Ureter (tissue), 1 donor: Measurements from ENCODE around the gene ZNF268. TPM values are rescaled to one million over a fixed set of nuclear protein-coding genes. Genes with fewer than 3 reads are reported as not detected.

Experiments used
- DNase-seq: peaks from one replicate; pipeline ENCODE4 v3.0.0-alpha.2; 2020; ENCODE audit warnings: low spot score
- total RNA-seq: library from RNA; stranded (reverse); gene quantifications from one replicate; pipeline ENCODE4 v1.2.4, GENCODE V29; 2023
- donor health status: DM: yes; HTN: yes; CAD: no.

Gene ZNF268
- total RNA-seq, result 30.6 TPM

DNA sequence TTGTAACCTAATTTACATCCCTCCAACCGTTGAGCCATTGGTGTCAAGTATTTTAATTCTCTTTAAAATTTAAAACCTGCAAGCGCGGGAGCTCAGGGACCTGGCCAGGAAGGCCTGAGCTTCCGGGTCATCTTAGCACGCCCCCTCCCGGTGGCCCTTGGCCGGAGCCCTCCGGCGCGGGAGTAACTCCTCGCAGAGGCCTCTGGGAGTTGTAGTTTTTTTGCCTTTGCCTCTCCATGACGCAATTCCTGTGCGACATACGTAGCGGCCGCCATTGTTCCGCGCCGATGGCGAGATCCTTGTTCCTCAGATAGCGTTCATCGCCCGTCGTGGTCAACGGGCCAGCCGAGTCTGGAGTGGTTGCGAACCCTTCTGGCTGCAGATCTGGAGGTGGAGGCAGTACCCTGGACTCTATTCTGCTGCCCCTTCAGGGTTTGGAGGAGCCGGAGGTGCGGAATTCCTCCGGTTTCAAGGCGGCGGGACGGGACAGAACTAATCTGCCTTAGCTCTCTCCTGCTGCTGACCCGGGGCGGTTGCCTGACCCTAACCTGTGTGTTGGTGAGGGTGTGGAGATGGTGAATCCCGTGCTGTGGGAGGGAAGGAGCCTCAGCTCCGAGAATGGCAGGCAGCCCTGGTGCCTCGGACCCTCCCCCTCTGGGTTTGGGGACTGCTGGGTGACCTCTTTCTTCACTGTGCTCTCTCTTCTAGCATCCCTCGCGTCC lies at the start of gene ZNF268:
ZNF268 (plus strand) TSS at position 258 of the 722 bp plus-strand sequence. CDS start 503 bp downstream, outside the sequence.
- peak; percentile 94 for DNase-seq

DNA sequence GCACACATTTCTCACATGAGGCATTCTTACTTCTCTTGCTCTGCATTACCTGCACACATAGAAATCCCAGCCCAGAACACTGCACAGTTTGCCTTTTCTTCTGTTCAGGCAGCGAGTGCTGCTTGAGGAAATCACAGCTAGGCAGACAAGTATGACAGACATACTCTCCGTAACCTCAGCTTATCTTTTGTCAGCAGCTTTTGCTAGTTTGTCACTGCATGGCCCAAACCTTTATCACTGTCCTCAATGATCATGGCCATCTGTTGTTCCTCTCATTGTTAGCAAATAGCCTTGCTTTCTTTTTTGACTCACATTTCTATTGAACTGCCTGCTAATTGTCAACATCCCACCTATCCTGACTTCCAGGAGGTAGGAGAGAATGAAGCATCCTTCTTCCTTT lies 45.5 kb upstream of the ZNF268 start:
- no peak for DNase-seq

DNA sequence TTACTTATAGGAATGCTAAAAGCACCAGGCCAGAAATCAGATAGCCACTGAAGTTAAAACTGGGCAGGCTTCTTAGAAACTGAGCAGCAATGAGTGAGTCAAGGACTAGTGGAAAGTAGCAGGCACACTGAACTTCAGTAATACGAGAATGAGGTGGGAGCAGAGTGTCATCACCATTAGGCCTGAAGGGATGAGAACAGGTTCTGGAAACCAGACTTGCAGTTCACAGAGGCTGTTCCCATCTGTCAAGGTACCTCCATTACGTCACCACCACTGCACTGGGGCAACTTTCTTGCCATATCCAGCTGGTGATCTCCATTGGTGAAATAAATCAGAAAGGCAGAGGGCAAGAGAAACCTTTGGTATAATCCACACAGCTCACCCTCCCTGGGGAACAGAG lies 35.3 kb upstream of the ZNF268 start:
- DNase-seq, result no peak

DNA sequence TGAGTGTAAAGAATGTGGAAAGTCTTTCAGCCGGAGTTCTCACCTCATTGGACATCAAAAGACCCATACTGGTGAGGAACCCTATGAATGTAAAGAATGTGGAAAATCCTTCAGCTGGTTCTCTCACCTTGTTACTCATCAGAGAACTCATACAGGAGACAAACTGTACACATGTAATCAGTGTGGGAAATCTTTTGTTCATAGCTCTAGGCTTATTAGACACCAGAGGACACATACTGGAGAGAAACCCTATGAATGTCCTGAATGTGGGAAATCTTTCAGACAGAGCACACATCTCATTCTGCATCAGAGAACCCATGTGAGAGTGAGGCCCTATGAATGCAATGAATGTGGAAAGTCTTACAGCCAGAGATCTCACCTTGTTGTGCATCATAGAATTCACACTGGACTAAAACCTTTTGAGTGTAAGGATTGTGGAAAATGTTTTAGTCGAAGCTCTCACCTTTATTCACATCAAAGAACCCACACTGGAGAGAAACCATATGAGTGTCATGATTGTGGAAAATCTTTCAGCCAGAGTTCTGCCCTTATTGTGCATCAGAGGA lies 25.1 kb upstream of the ZNF268 start:
- DNase-seq, result no peak

DNA sequence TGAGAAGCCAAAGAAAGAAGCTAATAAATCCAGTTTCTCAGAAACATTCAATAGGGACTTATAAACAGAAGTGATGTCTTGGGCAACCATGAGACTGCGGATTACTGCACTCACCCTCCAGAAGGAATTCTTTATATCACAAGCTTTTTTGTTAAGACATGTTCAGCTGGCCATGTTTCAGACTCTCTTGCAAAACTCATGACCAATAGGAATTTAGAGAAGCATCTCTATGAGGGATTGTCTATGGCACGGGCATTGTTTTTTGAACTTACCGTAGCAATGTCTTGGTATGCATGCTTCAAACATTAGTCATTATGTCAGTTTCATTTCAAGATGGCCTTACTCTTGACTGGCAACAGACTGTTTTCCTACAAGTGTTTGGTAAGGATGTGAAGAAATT lies 15.5 kb upstream of the ZNF268 start:
- no peak for DNase-seq

DNA sequence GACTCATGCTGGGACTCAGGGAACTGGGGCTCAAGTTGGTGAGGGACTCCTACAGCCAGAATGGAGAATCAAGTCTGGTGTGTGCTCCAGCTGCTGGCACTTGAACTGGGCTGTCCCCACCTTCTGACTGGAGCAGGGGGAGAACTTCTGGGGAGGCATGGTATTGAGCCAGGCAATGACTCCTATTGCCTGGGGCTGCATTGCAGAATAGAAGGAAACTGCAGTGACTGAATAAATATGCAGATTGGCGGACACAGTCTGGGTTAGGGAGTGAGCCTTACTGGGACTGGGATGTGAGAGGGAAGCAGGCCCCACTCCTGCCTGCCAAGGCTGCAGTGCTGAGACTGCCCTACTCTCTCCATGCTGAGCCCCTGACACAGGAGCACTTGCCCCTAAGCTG lies 8.8 kb upstream of the ZNF268 start:
- no peak for DNase-seq

DNA sequence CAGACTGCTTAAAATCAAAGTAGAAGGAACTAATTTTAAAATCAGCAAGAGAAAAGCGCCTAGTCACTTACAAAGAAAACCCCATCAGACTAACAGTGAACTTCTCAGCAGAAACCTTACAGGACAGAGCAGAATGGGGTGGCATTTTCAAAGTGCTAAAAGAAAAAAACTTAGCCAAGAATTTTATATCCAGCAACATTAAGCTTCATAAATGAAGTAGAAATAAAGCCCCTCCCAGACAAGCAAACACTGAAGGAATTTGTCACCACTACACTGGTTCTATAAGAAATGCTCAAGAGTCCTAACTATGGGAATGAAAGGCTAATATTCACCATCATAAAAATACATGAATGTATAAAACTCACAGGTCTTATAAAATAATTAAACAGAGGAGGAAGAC lies 6.4 kb upstream of the ZNF268 start:
- DNase-seq, result no peak

DNA sequence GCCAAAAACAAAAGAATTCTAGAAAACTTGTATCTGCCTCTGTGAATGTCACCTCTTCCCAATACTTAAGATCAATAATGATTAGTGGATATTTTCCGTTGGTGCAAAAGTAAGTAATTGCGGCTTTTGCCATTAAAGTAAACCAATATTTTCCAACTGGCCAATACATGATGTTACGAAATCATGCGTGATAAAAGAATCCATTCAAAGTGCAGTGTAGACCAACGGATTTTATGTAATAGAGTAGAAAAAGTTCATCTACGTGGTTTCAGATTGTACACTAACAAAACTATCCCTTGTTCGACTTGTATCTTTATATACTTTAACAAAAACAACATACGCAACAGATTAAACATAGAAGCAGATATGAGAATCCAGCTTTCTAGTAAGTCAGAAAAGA lies 626 bp upstream of the ZNF268 start:
- DNase-seq, result no peak

DNA sequence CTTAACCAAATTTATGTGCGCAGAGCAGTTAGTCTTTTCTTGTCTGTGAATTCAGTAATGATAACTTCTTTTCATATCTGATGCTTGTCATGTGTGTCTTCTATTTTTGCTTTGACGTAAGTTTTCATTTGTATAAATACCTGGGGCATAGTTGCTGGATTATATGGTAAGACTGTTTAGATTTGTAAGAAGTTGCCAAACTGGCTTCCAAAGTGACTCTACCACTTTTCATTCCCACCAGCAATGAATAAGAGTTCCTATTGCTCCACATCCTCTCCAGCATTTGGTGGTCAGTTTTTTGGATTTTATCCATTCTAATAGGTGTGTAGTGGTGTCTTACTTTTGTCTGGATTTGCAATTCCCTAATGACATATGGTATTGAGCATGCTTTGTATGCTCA lies 8.9 kb downstream of the ZNF268 start:
- DNase-seq, result no peak

DNA sequence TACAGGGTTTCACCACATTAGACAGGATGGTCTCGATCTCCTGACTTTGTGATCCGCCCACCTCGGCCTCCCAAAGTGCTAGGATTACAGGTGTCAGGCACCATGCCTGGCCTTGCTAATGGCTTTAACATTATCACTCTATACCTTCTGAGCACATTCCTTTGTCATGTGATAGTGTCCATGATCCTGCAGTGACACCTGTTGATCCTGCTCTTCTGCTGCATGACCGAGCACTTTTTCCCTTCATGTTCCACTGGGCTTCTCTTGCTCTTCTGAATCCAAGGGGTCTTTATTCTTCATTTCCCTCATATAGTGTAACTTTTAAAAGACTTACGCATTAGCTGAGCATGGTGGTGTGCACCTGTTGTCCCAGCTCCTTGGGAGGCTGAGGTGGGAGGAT lies 11.6 kb downstream of the ZNF268 start:
- no peak for DNase-seq

DNA sequence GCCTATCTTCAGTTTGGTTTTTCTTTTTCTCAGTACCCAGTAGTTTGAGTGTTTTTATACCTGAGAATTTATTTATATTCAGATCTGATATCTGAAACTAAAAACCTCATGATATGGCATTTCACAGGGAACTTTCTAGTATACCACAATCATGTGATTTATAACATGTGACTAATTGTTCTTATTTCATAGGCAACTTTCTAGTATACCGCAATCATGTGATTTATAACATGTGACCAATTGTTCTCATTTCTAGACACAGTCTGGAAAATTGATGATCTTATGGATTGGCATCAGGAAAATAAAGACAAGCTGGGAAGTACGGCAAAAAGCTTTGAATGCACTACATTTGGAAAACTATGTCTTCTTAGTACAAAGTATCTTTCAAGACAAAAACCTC lies 20.6 kb downstream of the ZNF268 start:
- DNase-seq, result no peak

DNA sequence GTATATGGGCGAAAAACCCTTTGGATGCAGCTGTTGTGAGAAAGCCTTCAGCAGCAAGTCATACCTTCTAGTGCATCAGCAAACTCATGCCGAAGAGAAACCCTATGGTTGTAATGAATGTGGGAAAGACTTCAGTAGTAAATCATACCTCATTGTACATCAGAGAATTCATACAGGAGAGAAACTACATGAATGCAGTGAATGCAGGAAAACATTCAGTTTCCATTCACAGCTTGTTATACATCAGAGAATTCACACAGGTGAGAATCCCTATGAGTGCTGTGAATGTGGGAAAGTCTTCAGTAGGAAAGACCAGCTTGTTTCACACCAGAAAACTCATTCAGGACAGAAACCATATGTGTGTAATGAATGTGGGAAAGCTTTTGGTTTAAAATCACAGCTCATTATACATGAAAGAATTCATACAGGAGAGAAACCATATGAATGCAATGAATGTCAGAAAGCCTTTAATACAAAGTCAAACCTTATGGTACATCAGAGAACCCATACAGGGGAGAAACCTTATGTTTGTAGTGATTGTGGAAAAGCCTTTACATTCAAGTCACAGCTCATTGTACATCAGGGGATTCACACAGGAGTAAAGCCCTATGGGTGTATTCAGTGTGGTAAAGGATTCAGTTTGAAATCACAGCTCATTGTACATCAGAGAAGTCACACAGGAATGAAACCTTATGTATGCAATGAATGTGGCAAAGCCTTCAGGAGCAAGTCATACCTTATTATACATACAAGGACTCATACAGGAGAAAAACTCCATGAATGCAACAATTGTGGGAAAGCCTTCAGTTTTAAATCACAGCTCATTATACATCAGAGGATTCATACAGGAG lies 21.4 kb downstream of the ZNF268 start:
- DNase-seq, result no peak

DNA sequence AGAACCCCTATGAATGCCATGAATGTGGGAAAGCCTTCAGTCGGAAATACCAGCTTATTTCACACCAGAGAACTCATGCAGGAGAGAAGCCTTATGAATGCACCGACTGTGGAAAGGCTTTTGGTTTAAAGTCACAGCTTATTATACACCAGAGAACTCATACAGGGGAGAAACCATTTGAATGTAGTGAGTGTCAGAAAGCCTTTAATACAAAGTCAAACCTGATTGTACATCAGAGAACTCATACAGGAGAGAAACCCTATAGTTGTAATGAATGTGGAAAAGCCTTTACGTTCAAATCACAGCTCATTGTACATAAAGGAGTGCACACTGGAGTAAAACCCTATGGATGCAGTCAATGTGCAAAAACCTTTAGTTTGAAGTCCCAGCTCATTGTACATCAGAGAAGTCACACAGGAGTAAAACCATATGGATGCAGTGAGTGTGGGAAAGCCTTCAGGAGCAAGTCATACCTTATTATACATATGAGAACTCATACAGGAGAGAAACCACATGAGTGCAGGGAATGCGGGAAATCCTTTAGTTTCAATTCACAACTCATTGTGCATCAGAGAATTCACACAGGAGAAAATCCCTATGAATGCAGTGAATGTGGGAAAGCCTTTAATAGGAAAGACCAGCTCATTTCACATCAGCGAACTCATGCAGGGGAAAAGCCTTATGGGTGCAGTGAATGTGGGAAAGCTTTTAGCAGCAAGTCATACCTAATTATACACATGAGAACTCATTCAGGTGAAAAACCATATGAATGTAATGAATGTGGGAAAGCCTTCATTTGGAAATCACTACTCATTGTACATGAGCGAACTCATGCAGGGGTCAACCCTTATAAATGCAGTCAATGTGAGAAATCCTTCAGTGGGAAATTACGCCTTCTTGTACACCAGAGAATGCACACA lies 22.3 kb downstream of the ZNF268 start:
- no peak for DNase-seq

DNA sequence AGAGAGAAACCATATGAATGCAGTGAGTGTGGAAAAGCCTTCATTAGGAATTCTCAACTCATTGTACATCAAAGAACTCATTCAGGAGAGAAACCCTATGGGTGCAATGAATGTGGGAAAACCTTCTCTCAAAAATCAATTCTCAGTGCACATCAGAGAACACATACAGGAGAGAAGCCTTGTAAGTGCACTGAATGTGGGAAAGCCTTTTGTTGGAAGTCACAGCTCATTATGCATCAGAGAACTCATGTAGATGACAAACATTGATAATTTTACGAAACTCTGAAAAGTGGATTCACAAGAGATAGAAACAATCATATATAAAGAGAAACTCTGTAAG lies 22.9 kb downstream of the ZNF268 start:
- DNase-seq, result no peak

DNA sequence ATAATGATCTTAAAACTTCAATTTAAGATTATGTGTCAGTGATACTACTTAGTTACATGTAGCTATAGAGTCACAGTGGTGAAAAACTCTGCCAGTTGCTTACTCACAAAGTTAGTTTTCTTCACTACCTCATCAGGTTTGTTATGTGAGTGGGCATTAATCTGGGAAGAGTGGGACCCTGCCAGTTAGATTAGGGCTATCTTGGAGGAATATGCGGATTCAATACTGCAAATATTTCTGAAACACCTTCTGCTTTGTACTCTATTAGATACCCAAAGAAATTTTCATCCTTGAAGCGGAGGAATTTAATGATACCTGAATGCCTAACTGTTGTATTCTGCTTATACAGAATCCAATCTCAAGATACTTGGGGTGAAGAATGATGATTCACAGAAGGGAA lies 25.1 kb downstream of the ZNF268 start:
- DNase-seq, result no peak

DNA sequence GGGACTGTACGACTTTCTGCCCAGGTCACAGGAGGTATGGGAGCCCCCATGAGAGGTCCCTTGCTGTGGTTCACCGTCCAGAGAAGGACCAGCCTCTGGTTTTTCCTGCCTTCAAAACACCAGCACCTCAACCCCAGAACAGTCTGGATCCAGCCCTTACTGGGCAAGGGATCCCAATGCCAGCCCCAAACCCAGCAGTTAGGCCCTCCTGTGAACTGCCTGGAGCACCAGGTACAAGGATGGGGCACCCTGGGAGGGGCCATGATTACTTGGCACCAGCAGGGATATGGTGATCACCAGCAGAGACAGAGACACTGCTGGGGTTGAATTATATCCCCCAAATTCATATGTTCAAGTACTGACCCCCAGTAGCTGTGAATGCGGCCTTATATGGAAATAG lies 34.4 kb downstream of the ZNF268 start:
- no peak for DNase-seq

DNA sequence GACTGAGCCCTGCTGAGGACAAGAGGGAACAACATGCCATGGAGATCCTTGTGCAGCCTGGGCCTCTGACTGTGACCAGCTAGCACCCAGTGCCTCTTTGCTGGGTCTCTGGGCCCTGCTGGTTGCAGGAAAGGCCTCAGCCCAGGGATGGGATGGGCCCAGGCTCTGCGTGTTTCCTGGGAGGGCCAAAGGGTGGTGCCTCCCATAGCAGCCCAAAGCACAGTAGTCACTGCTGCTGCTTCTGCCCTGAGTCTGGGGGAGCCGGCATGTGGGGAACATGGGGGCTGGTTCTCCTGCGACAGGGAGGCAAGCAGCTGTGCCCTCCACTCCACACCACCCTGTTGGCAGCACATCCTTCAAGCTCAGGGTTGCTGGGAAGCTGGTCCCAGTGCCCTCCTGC lies 35.9 kb downstream of the ZNF268 start:
- DNase-seq, result no peak

DNA sequence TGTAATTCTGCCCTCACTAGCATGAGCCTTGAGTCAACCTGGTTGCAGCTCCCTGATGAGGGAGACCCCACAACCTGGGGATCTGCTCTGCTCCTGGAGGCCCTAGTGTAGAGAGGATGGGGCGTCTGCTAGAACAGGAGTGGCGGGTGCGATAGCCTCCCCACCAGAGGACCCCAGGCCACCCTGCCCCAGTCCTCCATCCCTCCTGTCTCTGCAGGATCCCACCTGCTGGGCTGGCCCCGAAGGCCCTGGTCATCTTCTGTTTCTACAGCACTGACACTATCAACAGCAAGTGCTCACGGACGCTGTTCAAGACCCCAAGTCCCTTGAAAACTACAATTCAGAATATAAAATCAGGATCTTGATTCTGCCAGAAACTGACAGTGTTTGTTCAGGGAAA lies 39.2 kb downstream of the ZNF268 start:
- no peak for DNase-seq

DNA sequence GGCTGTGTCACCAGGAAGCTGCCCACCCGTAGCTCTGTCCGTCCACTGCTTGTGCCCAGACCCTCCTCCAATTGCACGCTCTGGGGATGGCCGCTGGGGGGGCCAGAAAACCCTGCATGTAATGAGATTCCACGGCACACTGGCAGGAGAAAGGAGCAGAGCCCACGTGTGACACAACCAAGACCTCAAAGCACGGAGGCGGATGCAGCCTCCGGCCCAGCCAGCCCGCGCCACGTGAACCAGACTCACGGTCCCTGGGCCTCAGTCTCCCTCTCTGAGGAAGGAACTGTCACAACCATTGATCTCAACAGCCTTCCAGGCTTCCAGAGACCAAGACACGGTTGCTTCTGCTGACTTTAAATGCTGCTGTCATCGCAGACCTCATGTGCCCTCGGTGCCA lies 39.9 kb downstream of the ZNF268 start:
- DNase-seq, result no peak

DNA sequence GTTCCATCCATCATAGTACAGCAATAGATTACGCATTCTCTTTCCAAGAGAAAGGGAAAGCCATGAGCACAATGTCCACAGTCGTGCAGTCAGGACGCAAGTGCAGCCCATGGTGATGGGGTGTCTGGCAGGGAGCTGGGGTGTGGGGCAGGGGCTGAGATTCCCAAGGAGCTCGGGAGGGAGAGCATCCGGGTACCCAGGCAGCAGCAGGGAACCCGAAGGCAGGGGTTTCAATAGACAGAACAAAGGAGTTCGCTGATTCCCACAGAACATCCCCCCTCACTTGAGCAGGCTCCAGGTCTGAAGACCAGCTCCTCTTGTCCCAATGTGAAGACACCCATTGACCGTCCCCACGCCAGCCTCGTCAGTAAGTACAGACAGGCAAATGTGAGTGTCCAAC lies 40.9 kb downstream of the ZNF268 start:
- no peak for DNase-seq

DNA sequence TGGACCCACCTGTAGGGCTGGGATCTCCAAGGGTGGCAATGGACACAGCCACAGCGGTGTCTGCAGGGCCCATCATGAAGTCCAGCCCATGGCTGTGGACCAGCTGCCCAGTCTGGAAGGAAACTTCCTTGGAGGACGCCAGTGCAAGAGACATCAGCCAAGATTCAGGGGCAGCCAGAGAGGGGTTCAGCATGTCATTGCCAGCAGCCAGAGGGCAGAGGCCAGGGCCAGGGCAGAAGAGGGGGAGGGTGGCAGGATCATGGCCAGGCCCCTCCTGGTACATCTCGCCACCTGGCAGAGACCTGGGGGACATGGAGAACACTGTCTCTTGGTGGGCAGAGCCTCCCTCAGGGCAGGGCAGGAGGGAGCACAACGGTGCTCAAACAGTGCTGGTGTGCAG lies 44.2 kb downstream of the ZNF268 start:
- DNase-seq, result no peak

DNA sequence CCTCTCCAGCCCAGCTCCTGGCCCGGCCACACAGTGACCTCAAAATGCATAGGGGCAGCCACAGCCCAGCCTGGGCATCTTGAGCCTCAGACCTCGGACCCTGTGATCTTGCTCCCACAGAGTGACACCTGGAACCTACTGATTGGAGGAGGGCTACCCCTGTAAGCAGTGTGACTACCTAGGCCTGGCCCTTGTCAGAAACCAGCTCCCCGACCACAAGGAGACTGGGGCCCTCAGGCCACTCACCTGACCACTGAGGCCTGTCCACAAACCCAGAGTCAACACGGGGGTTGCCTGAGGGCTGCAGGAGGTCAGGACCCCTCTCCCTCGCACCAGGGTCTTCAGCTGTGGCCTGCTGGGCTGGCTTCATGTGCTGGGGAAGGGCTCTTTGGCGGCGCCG lies 45.4 kb downstream of the ZNF268 start:
- DNase-seq, result no peak
